PC-3 (cell line): ENCODE measurements around the gene RBM47.

Experiments
- CTCF ChIP-seq: fragments of 300-600 bp; sonication (generic); conservative IDR thresholded peaks from 2 replicates; pipeline ENCODE4 v1.5.1; 2017; ENCODE audit warnings: antibody characterized with exemption, low read depth, mild to moderate bottlenecking, low read length
- EZH2 ChIP-seq: fragments of 300-600 bp; sonication (generic); IDR thresholded peaks from one replicate; pipeline ENCODE4 v1.6.1; 2017; ENCODE audit warnings: antibody characterized with exemption, mild to moderate bottlenecking, low read length; ENCODE audit not compliant: unreplicated experiment
- EZH2phosphoT487 ChIP-seq: fragments of 300-600 bp; sonication (generic); IDR thresholded peaks from 2 replicates; pipeline ENCODE4 v1.6.1; 2018; ENCODE audit warnings: mild to moderate bottlenecking, antibody characterized with exemption, low read length, borderline replicate concordance

- TF ChIP-seq CTCF (no peak), EZH2phosphoT487 (no peak), EZH2 (no peak)
These were observed 191.2 kb downstream of the RBM47 start for GRCh38 chr4:40438384-40439026.
